H9 (cell line): ENCODE results near the gene PCGF5. TPM values are rescaled to one million over a fixed set of nuclear protein-coding genes. Genes with fewer than 3 reads are reported as not detected.

ENCODE experiments used
- DNase-seq: peaks from one replicate; pipeline ENCODE4 v3.0.0-alpha.2; 2017
- H2AFZ ChIP-seq: one replicate; pipeline ENCODE4 v1.6.1; 2013; ENCODE audit warnings: mild to moderate bottlenecking, low read length, control low read depth, moderate library complexity
- H2AK5ac ChIP-seq: 2 replicates; pipeline ENCODE4 v1.6.1; 2013; ENCODE audit warnings: low read length, control low read depth, mixed read lengths; ENCODE audit not compliant: insufficient read length
- H2BK120ac ChIP-seq: one replicate; pipeline ENCODE4 v1.6.1; 2013; ENCODE audit warnings: low read depth, mild to moderate bottlenecking, low read length, control low read depth, inconsistent platforms; ENCODE audit not compliant: poor library complexity, severe bottlenecking
- H2BK12ac ChIP-seq: 2 replicates; pipeline ENCODE4 v1.6.1; 2013; ENCODE audit warnings: low read length, control low read depth, mixed read lengths, low read depth; ENCODE audit not compliant: insufficient read length
- H2BK15ac ChIP-seq: 2 replicates; pipeline ENCODE4 v1.6.1; 2013; ENCODE audit warnings: low read depth, low read length, control low read depth
- H2BK20ac ChIP-seq: one replicate; pipeline ENCODE4 v1.6.1; 2013; ENCODE audit warnings: low read depth, mild to moderate bottlenecking, low read length, control low read depth, inconsistent platforms; ENCODE audit not compliant: poor library complexity, severe bottlenecking
- H2BK5ac ChIP-seq: 2 replicates; pipeline ENCODE4 v1.6.1; 2013; ENCODE audit warnings: low read length, control low read depth, mixed read lengths; ENCODE audit not compliant: insufficient read length
- H3K14ac ChIP-seq: 2 replicates; pipeline ENCODE4 v1.6.1; 2013; ENCODE audit warnings: low read length, control low read depth; ENCODE audit not compliant: insufficient read depth
- H3K18ac ChIP-seq: 2 replicates; pipeline ENCODE4 v1.6.1; 2013; ENCODE audit warnings: low read depth, mild to moderate bottlenecking, mixed read lengths, low read length, control low read depth; ENCODE audit not compliant: insufficient read length
- H3K23ac ChIP-seq: 2 replicates; pipeline ENCODE4 v1.6.1; 2013; ENCODE audit warnings: low read length, control low read depth, mixed read lengths, low read depth; ENCODE audit not compliant: insufficient read length
- H3K23me2 ChIP-seq: 2 replicates; pipeline ENCODE4 v1.6.1; 2013; ENCODE audit warnings: low read depth, mild to moderate bottlenecking, mixed read lengths, low read length, control low read depth; ENCODE audit not compliant: insufficient read length, poor library complexity, severe bottlenecking
- H3K27ac ChIP-seq: 2 replicates; pipeline ENCODE4 v1.5.1; 2013; ENCODE audit warnings: low read length, control low read depth, mixed read lengths, low read depth; ENCODE audit not compliant: insufficient read length
- H3K27me3 ChIP-seq: 2 replicates; pipeline ENCODE4 v1.6.1; 2013; ENCODE audit warnings: low read length, control low read depth, inconsistent platforms; ENCODE audit not compliant: insufficient read depth
- H3K4ac ChIP-seq: 2 replicates; pipeline ENCODE4 v1.6.1; 2013; ENCODE audit warnings: low read depth, mild to moderate bottlenecking, control low read depth, inconsistent platforms, low read length, moderate library complexity
- H3K4me1 ChIP-seq: 2 replicates; pipeline ENCODE4 v1.6.1; 2013; ENCODE audit warnings: low read length, control low read depth, inconsistent platforms; ENCODE audit not compliant: insufficient read depth
- H3K4me2 ChIP-seq: 2 replicates; pipeline ENCODE4 v1.6.1; 2013; ENCODE audit warnings: low read length, control low read depth, mixed read lengths; ENCODE audit not compliant: insufficient read length, insufficient read depth
- H3K56ac ChIP-seq: 2 replicates; pipeline ENCODE4 v1.6.1; 2013; ENCODE audit warnings: low read depth, mild to moderate bottlenecking, mixed read lengths, low read length, control low read depth; ENCODE audit not compliant: insufficient read length
- H3K79me1 ChIP-seq: 2 replicates; pipeline ENCODE4 v1.6.1; 2013; ENCODE audit warnings: low read depth, mild to moderate bottlenecking, moderate library complexity, low read length, control low read depth, inconsistent platforms; ENCODE audit not compliant: insufficient read depth, poor library complexity, severe bottlenecking
- H3K79me2 ChIP-seq: 2 replicates; pipeline ENCODE4 v1.6.1; 2013; ENCODE audit warnings: low read length, control low read depth, inconsistent platforms; ENCODE audit not compliant: insufficient read depth
- H3K9ac ChIP-seq: 2 replicates; pipeline ENCODE4 v1.6.1; 2013; ENCODE audit warnings: low read length, control low read depth, mixed read lengths; ENCODE audit not compliant: insufficient read length; ENCODE audit errors: extremely low read depth
- H3K9me3 ChIP-seq: one replicate; pipeline ENCODE4 v1.6.1; 2013; ENCODE audit warnings: low read depth, low read length, inconsistent platforms; ENCODE audit not compliant: control insufficient read depth
- H3T11ph ChIP-seq: one replicate; pipeline ENCODE4 v1.6.1; 2013; ENCODE audit warnings: mild to moderate bottlenecking, low read length, control low read depth, inconsistent platforms
- H4K20me1 ChIP-seq: one replicate; pipeline ENCODE4 v1.6.1; 2013; ENCODE audit not compliant: control insufficient read depth, insufficient read length, insufficient read depth
- H4K5ac ChIP-seq: 2 replicates; pipeline ENCODE4 v1.6.1; 2013; ENCODE audit warnings: low read depth, mild to moderate bottlenecking, mixed read lengths, low read length, control low read depth; ENCODE audit not compliant: insufficient read length
- H4K8ac ChIP-seq: replicated peaks from 2 replicates; pipeline ENCODE4 v1.6.1; 2013; ENCODE audit warnings: low read length, control low read depth, mixed read lengths, low read depth; ENCODE audit not compliant: insufficient read length
- H4K91ac ChIP-seq: 2 replicates; pipeline ENCODE4 v1.6.1; 2013; ENCODE audit warnings: low read depth, mild to moderate bottlenecking, moderate library complexity, mixed read lengths, low read length, control low read depth; ENCODE audit not compliant: insufficient read length
- H3K27ac Mint-ChIP-seq, 3 experiments: 2 replicates in 2 of 3; 3 replicates in 1 of 3; pipeline ENCODE4 v1.8.0; 2020 to 2021; ENCODE audit warnings: mixed read lengths in 3 of 3, mild to moderate bottlenecking in 1 of 3, moderate library complexity in 1 of 3
- H3K27me3 Mint-ChIP-seq: 2 replicates; pipeline ENCODE4 v1.8.0; 2021; ENCODE audit warnings: low read depth, mild to moderate bottlenecking, moderate library complexity, mixed read lengths
- H3K36me3 Mint-ChIP-seq, 3 experiments: 2 replicates in 2 of 3; 3 replicates in 1 of 3; pipeline ENCODE4 v1.8.0; 2020 to 2021; ENCODE audit warnings: low read depth in 3 of 3, mixed read lengths in 3 of 3; ENCODE audit not compliant: insufficient read depth in 1 of 3
- H3K4me1 Mint-ChIP-seq, 2 experiments: 2 replicates each; pipeline ENCODE4 v1.8.0; 2020; ENCODE audit warnings: mixed read lengths in 2 of 2
- H3K4me3 Mint-ChIP-seq, 2 experiments: 2 replicates in 1 of 2; 3 replicates in 1 of 2; pipeline ENCODE4 v1.8.0; 2020 to 2021; ENCODE audit warnings: mild to moderate bottlenecking in 2 of 2, mixed read lengths in 2 of 2, moderate library complexity in 1 of 2
- H3K9me3 Mint-ChIP-seq, 2 experiments: 2 replicates in 1 of 2; 3 replicates in 1 of 2; pipeline ENCODE4 v1.8.0; 2020; ENCODE audit warnings: mild to moderate bottlenecking in 2 of 2, mixed read lengths in 2 of 2, moderate library complexity in 1 of 2
- CTCF ChIP-seq: fragments of 200-600 bp; sonication (generic); conservative IDR thresholded peaks from 3 replicates; pipeline ENCODE4 v1.8.0; 2021; ENCODE audit warnings: antibody characterized with exemption, mild to moderate bottlenecking
- WGBS: extraction: QIAGEN DNeasy Blood & Tissue Kit; methylation state at CpG from one replicate; pipeline ENCODE4 v1.1.7; 2013; ENCODE audit warnings: missing lambda C conversion rate, low lambda C conversion rate, mixed read lengths; ENCODE audit not compliant: insufficient read length; ENCODE audit errors: extremely low coverage; 5-methylcytosine and 5-hydroxymethylcytosine counted together
- total RNA-seq: library from RNA; stranded (reverse); gene quantifications from 2 replicates; pipeline ENCODE4 v1.2.1, GENCODE V29; 2021

PCGF5 gene
- total RNA-seq, 1 experiment from 2014 or later, result 6.9 TPM

- Mint-ChIP-seq H3K27me3 (peaks cover 11% of the 10 kb centered on the region), H3K36me3 (no peaks in the 10 kb centered on the region), H3K9me3 (no peaks in the 10 kb centered on the region; a peak in 1 of 5 replicates), H3K4me1 (peaks cover 9 to 11% of the 10 kb centered on the region in 2 experiments), H3K4me3 (no peak overlapping the region), H3K27ac (no peak overlapping the region)
- no peaks in the 10 kb centered on the region; the same call in 1 of the 2 replicates for H3K4me1 ChIP-seq
- no peaks in the 10 kb centered on the region for H3K79me2 ChIP-seq
- H3K14ac ChIP-seq, result no peak overlapping the region
- H2AFZ ChIP-seq, result no peak overlapping the region
- H3K56ac ChIP-seq, result no peak overlapping the region
- H2BK120ac ChIP-seq, result no peak overlapping the region
- no peaks in the 10 kb centered on the region for H3K23me2 ChIP-seq
- no peak for DNase-seq
- WGBS, result no CpG with 5 or more reads among the region's 6 CpGs
- H4K91ac ChIP-seq, result no peak overlapping the region
- H3K23ac ChIP-seq, result no peak overlapping the region
- H2BK15ac ChIP-seq, result no peak overlapping the region
- no peak overlapping the region for H2BK20ac ChIP-seq
- no peak overlapping the region for H4K8ac ChIP-seq
- H2BK12ac ChIP-seq, result no peak overlapping the region
- H3K4ac ChIP-seq, result no peak overlapping the region
- no peak overlapping the region for H3T11ph ChIP-seq
- no peak overlapping the region for H3K9ac ChIP-seq
- no peaks in the 10 kb centered on the region for H3K9me3 ChIP-seq
- H2BK5ac ChIP-seq, result no peak overlapping the region
- H4K5ac ChIP-seq, result no peak overlapping the region
- no peak overlapping the region for H3K27ac ChIP-seq
- no peak overlapping the region for H3K18ac ChIP-seq
- H3K79me1 ChIP-seq, result no peaks in the 10 kb centered on the region
- H4K20me1 ChIP-seq, result no peaks in the 10 kb centered on the region
- H3K4me2 ChIP-seq, result no peak overlapping the region
- no peak overlapping the region for H2AK5ac ChIP-seq
- no peaks in the 10 kb centered on the region; the same call in 1 of the 2 replicates for H3K27me3 ChIP-seq
- no peak for TF ChIP-seq CTCF
These were observed 74.9 kb downstream of the PCGF5 start for GRCh38 chr10:91295346-91295745.
